ENCODE data around the gene NBEA.
A peak's percentile ranks its signal among the peaks of the same experiment; 100 is the strongest.
"Not testable (repeated sequence)": the region's sequence is repeated elsewhere in the genome, so short reads cannot be mapped to it uniquely, and the experiment has no call there.

NBEA gene

GRCh38 chr13:34913040-34913439 is 29.0 kb upstream of the NBEA start:
- no peak for TF ChIP-seq CTCF (conservative IDR thresholded peaks at IDR 0.05; ENCODE audit: low read length)
- peak; percentile 8 for DNase-seq (ENCODE audit: low read depth)
- H3K4me3 ChIP-seq (ENCODE audit: low read length): no peak overlapping the region

DNA sequence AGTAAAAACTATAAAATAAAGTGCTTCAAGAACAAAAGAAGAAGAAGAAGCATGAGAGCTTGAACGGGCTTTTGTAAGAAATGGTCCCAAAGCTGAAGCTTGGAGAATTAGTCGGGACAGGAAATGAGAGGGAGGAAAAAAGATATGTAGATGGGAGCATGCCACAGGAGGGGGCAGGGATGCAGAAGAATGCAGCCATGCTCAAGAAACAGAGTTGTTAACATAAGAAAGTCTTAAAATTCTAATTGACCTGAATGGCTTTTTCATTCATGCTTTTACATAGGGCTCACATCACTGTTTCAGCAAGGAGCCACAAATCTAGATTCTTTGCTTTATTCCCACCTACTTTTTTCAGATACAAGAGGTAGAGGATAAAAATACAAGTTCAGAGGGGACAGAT is 27.7 kb upstream of the NBEA start:
- DNase-seq (ENCODE audit: low read depth): no peak
- no peak for TF ChIP-seq CTCF (conservative IDR thresholded peaks at IDR 0.05; ENCODE audit: low read length)
- H3K4me3 ChIP-seq (ENCODE audit: low read length): no peak overlapping the region

GRCh38 chr13:34926508-34926907 is 15.6 kb upstream of the NBEA start:
- no peak for TF ChIP-seq CTCF (conservative IDR thresholded peaks at IDR 0.05; ENCODE audit: low read length)
- no peak overlapping the region for H3K4me3 ChIP-seq (ENCODE audit: low read length)
- peak; percentile 50 for DNase-seq (ENCODE audit: low read depth)

DNA sequence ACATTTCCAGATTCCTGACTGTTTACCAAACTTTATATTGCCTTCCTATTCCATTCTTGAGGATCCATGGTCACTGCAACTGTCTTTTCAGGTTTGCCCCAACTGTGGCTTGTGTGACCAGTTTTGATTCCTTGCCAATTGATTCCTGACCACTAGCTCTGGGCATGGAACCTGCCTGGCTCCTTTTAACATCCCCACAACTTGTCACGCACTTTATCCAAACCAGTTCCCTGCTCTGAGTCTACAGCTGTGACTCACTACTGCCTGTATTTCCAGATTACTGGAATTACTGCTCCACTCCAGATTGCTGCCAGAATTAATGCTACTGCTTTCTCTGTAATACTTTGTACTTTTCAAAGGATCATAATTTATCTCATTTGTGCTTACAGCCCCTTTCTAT is 13.4 kb upstream of the NBEA start:
- DNase-seq (ENCODE audit: low read depth); H3K4me3 ChIP-seq (ENCODE audit: low read length): not testable (repeated sequence)

GRCh38 chr13:34931572-34931971 is 10.5 kb upstream of the NBEA start:
- H3K4me3 ChIP-seq (ENCODE audit: low read length): no peak overlapping the region
- peak; percentile 8 for DNase-seq (ENCODE audit: low read depth)
- no peak for TF ChIP-seq CTCF (conservative IDR thresholded peaks at IDR 0.05; ENCODE audit: low read length)

- H3K4me3 ChIP-seq (ENCODE audit: low read length): no peak overlapping the region
- TF ChIP-seq CTCF (conservative IDR thresholded peaks at IDR 0.05; ENCODE audit: low read length): no peak
- no peak for DNase-seq (ENCODE audit: low read depth)
Measured at GRCh38 chr13:34933349-34933748, 8.7 kb upstream of the NBEA start.

- H3K4me3 ChIP-seq (ENCODE audit: low read length): no peak overlapping the region
- TF ChIP-seq CTCF (conservative IDR thresholded peaks at IDR 0.05; ENCODE audit: low read length): no peak
- DNase-seq (ENCODE audit: low read depth): no peak
Measured at GRCh38 chr13:34933786-34934185, 8.3 kb upstream of the NBEA start.

DNA sequence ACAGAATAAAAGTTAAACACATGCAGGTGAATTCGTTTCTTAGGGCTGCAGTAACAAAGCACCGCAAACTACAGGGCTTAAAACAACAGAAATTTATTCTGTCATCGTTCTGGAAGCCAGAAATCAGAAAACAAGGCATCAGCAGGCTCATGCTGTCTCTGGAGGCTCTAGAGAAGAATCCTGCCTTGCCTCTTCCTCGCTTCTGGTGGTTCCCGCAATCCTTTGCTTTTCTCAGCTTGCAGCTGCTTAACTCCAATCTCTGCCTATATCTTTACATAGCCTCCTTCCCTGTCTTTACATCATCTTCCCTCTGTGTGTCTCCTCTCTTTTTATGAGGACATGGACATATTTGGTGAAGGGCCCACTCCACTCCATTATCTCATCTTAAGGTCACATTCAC is 6.2 kb upstream of the NBEA start:
- DNase-seq (ENCODE audit: low read depth): no peak
- H3K4me3 ChIP-seq (ENCODE audit: low read length): no peak overlapping the region
- no peak for TF ChIP-seq CTCF (conservative IDR thresholded peaks at IDR 0.05; ENCODE audit: low read length)
